WERI-Rb-1 (cell line): Measurements from ENCODE around the gene DHX8.

Experiments
- DNase-seq: peaks from one replicate; pipeline ENCODE4 v3.0.0-alpha.2; 2020
- H3K27ac ChIP-seq: fragments of 250-450 bp; sonication (Bioruptor Pico); 2 replicates; pipeline ENCODE4 v1.5.1; 2020; ENCODE audit warnings: mild to moderate bottlenecking, moderate library complexity
- H3K27me3 ChIP-seq: fragments of 250-450 bp; sonication (Bioruptor Pico); 2 replicates; pipeline ENCODE4 v1.5.1; 2021; ENCODE audit warnings: mild to moderate bottlenecking, low read depth, moderate library complexity; ENCODE audit not compliant: insufficient read depth, severe bottlenecking
- H3K36me3 ChIP-seq: fragments of 250-450 bp; sonication (Bioruptor Pico); 2 replicates; pipeline ENCODE4 v1.5.1; 2020; ENCODE audit warnings: mild to moderate bottlenecking, moderate library complexity
- H3K4me3 ChIP-seq: 2 replicates; pipeline ENCODE4 v1.5.1; 2011; ENCODE audit warnings: low read depth, mild to moderate bottlenecking, control low read depth, low read length
- H3K9me3 ChIP-seq: fragments of 250-450 bp; sonication (Bioruptor Pico); 2 replicates; pipeline ENCODE4 v1.5.1; 2021; ENCODE audit warnings: mild to moderate bottlenecking, moderate library complexity; ENCODE audit not compliant: severe bottlenecking
- TF ChIP-seq, protein P1 (sequence below): IDR thresholded peaks from 2 replicates; pipeline ENCODE4 v1.5.1; 2011; ENCODE audit warnings: low read depth, mild to moderate bottlenecking, control low read depth, inconsistent platforms, low read length

DHX8 gene

DNA sequence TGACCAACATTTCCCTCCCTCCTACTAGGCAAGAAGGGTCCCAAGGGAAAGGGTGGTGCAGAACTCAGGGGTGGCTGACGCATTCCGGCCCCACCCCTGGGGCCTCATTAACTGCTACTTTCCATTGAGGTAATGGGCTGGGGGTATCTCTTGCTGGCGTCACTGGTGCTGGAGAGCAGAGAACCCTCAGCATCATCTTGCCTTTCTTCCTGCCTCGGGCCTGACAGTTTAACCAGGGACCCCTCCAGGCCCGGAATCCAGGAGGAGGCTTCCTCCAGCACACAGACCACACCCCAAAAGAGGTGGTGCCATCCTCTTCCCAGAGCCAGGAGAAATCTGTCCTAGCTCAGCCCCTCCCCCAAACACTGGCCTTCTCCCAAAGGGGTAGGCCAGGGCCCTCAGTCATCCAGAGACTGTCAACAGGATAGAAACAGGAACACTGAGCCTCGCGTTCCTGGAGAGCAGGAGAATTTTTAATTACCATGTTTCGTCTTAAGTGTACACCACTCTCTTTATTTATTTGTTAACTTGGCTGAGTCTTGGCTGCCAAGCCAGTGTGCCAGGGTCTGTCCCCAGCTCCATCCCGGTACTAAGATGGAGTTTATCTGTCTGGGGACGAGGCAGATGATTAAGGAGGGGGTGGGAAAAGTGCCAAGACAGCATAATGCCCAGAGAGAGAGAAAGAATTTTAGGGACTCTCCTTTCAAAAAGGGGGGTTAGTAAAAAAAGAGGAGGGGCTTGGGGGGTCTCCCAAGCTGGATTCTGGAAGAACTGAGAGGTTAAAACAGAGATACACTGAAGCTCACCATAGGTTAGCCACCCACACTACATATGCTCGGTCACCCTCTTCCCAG lies 57.3 kb downstream of the DHX8 start:
- Histone ChIP-seq H3K36me3 (no peaks in the 10 kb centered on the region), H3K4me3 (no peak overlapping the region), H3K27ac (no peak overlapping the region), H3K9me3 (no peaks in the 10 kb centered on the region), H3K27me3 (peaks cover 43% of the 10 kb centered on the region)
- peak; percentile 51 for DNase-seq
- TF ChIP-seq, protein P1, sequence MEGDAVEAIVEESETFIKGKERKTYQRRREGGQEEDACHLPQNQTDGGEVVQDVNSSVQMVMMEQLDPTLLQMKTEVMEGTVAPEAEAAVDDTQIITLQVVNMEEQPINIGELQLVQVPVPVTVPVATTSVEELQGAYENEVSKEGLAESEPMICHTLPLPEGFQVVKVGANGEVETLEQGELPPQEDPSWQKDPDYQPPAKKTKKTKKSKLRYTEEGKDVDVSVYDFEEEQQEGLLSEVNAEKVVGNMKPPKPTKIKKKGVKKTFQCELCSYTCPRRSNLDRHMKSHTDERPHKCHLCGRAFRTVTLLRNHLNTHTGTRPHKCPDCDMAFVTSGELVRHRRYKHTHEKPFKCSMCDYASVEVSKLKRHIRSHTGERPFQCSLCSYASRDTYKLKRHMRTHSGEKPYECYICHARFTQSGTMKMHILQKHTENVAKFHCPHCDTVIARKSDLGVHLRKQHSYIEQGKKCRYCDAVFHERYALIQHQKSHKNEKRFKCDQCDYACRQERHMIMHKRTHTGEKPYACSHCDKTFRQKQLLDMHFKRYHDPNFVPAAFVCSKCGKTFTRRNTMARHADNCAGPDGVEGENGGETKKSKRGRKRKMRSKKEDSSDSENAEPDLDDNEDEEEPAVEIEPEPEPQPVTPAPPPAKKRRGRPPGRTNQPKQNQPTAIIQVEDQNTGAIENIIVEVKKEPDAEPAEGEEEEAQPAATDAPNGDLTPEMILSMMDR, result no peak

DNA sequence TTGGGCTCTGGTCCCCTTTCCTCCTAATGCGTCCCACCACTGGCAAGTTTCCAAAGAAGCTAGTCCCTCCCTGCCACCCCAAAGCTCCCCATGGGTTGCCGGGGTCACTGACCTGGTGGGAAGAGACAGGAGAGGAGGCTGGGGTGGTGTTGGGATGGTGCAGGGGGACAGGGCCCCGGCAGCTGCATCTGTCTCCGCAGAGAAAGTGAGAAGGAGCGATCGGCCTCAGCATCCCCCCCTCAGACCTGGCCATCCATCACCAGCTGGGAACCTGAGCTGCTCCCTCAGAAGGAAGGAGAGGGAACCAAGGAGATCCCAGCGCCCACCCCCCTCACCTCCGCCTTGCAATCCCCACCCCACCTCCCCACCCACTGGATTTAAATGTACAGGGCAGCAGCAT lies 59.1 kb downstream of the DHX8 start:
- TF ChIP-seq, protein P1, result no peak
- H3K27me3 ChIP-seq, result peaks cover 55% of the 10 kb centered on the region
- no peak overlapping the region for H3K27ac ChIP-seq
- H3K4me3 ChIP-seq, result no peak overlapping the region
- H3K9me3 ChIP-seq, result no peaks in the 10 kb centered on the region
- H3K36me3 ChIP-seq, result no peaks in the 10 kb centered on the region
- DNase-seq, result no peak

DNA sequence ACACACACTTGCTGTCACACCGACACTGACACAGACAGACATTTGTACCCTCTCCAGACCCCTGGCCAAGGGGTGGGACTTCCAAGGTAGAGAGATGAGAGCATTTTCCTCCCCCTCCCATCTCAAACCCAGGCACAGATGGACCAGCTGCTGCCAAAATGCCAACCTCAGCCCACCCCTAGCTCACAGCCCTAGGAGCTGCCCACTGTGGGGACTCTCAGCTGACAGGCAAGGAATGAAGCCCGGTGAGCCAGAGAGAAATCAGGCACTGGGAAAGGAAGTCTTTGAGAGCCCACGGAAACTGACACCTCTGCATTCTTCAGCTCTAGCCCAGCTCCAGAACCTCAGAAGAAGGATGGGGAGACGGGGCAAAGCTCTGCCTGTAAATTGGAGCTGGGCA lies 59.5 kb downstream of the DHX8 start:
- peaks cover 55% of the 10 kb centered on the region for H3K27me3 ChIP-seq
- no peak for DNase-seq
- no peaks in the 10 kb centered on the region for H3K36me3 ChIP-seq
- TF ChIP-seq, protein P1, result no peak
- H3K9me3 ChIP-seq, result no peaks in the 10 kb centered on the region
- H3K27ac ChIP-seq, result no peak overlapping the region
- no peak overlapping the region for H3K4me3 ChIP-seq

DNA sequence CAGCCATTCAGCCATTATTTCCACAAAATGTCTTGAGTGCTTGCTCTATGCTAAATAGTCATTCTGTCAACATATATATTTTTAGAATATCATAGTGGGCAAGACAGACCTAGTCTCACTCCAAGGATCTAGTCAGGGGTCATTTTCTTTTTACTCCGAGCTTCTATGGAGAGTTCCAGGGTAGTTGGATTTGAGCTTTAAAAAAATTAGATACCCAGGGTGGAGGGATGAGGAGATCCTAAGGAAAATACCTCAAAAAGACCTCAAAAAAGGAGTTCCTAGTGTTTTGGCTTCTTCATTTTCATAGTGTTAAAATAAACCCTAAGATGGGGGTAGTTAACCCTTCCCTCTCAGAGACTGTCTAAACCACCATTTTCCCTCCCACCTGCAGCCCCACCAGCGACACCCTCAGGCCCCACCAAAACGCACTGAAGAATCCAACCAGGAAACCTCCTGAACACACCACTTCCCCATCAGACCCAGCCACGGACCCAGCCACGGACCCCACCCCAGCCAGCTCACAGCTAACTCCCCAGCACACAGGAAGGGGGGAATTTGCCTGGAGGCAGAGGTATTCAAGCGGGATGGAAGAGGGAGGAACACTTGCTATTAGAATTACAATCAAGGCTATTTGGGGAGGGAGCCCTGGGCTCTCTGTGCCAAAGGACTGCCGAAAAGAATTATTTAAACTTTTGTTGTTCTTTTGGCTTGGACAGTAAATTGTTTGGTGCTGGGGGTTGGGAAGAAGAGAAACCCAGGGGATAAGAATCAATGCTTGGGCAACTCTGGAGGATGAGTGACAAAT lies 60.2 kb downstream of the DHX8 start:
- peaks cover 55% of the 10 kb centered on the region for H3K27me3 ChIP-seq
- DNase-seq, result no peak
- no peak overlapping the region for H3K27ac ChIP-seq
- no peak overlapping the region for H3K4me3 ChIP-seq
- H3K9me3 ChIP-seq, result no peaks in the 10 kb centered on the region
- TF ChIP-seq, protein P1, result no peak
- no peaks in the 10 kb centered on the region for H3K36me3 ChIP-seq

DNA sequence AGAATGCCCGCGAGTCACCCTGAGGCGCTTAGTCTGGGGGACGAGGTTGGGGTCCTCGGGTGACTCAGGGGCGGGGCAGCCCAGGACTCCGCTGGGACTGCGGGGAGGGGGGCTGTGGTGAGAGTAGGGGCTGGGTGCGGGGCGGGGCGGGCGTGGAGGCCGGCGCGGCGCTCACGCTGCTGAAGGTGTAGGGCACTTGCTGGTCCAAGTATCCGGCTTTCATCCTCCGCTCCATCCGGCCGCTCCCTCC lies 61.5 kb downstream of the DHX8 start:
- H3K9me3 ChIP-seq, result no peaks in the 10 kb centered on the region
- H3K36me3 ChIP-seq, result no peaks in the 10 kb centered on the region
- H3K27me3 ChIP-seq, result peaks cover 55% of the 10 kb centered on the region
- no peak for DNase-seq
- H3K27ac ChIP-seq, result no peak overlapping the region
- peak overlapping the region; percentile 49 for H3K4me3 ChIP-seq
- TF ChIP-seq, protein P1, result no peak
